ENCODE data around the gene TMPRSS11D. TPM values are rescaled to one million over a fixed set of nuclear protein-coding genes. Genes with fewer than 3 reads are reported as not detected.

TMPRSS11D gene
- total RNA-seq, 1 experiment from 2014 or later: not detected

- Histone ChIP-seq H3K9me3 (ENCODE audit: control insufficient read depth, low read depth, low read length) (no peaks in the 10 kb centered on the region), H3K79me1 (ENCODE audit: insufficient read depth, low read depth, low read length, poor library complexity, severe bottlenecking) (no peaks in the 10 kb centered on the region), H3K27ac (ENCODE audit: insufficient read length, low read depth, low read length) (no peak overlapping the region), H3K23ac (ENCODE audit: insufficient read length, low read depth, low read length) (no peak overlapping the region), H3K9ac (ENCODE audit: extremely low read depth, insufficient read length, low read length) (no peak overlapping the region), H3K79me2 (ENCODE audit: insufficient read depth, low read length) (no peaks in the 10 kb centered on the region), H3K4ac (ENCODE audit: low read depth, low read length) (no peak overlapping the region), H3K18ac (ENCODE audit: insufficient read length, low read depth, low read length) (no peak overlapping the region), H3K4me2 (ENCODE audit: insufficient read depth, insufficient read length, low read length) (no peak overlapping the region), H4K91ac (ENCODE audit: insufficient read length, low read depth, low read length) (no peak overlapping the region), H4K8ac (replicated peaks; ENCODE audit: insufficient read length, low read depth, low read length) (no peak overlapping the region), H2BK12ac (ENCODE audit: insufficient read length, low read depth, low read length) (no peak overlapping the region), H2BK5ac (ENCODE audit: insufficient read length, low read length) (no peak overlapping the region), H3T11ph (ENCODE audit: low read length) (no peak overlapping the region), H2AK5ac (ENCODE audit: insufficient read length, low read length) (no peak overlapping the region), H3K27me3 (ENCODE audit: insufficient read depth, low read length) (no peaks in the 10 kb centered on the region), H3K14ac (ENCODE audit: insufficient read depth, low read length) (no peak overlapping the region), H2BK20ac (ENCODE audit: low read depth, low read length, poor library complexity, severe bottlenecking) (no peak overlapping the region), H4K20me1 (ENCODE audit: control insufficient read depth, insufficient read depth, insufficient read length) (no peaks in the 10 kb centered on the region), H3K56ac (ENCODE audit: insufficient read length, low read depth, low read length) (no peak overlapping the region), H3K23me2 (ENCODE audit: insufficient read length, low read depth, low read length, poor library complexity, severe bottlenecking) (no peaks in the 10 kb centered on the region), H2BK15ac (ENCODE audit: low read depth, low read length) (no peak overlapping the region), H2BK120ac (ENCODE audit: low read depth, low read length, poor library complexity, severe bottlenecking) (no peak overlapping the region), H2AFZ (ENCODE audit: low read length) (no peak overlapping the region), H3K4me1 (ENCODE audit: insufficient read depth, low read length) (no peaks in the 10 kb centered on the region; the same call in 1 of the 2 replicates), H4K5ac (ENCODE audit: insufficient read length, low read depth, low read length) (no peak overlapping the region)
- Mint-ChIP-seq H3K27ac (no peak overlapping the region), H3K4me1 (peaks cover 3 to 4% of the 10 kb centered on the region in 2 experiments), H3K36me3 (ENCODE audit: insufficient read depth in 1 of 3, low read depth in 3 of 3) (no peaks in the 10 kb centered on the region), H3K27me3 (ENCODE audit: low read depth) (no peaks in the 10 kb centered on the region), H3K4me3 (no peak overlapping the region), H3K9me3 (peaks cover 0 to 3% of the 10 kb centered on the region in 2 experiments; a peak in 4 of 5 replicates)
- WGBS (ENCODE audit: extremely low coverage, insufficient read length, low lambda C conversion rate): no CpG with 5 or more reads among the region's 1 CpG
- TF ChIP-seq, protein P1, sequence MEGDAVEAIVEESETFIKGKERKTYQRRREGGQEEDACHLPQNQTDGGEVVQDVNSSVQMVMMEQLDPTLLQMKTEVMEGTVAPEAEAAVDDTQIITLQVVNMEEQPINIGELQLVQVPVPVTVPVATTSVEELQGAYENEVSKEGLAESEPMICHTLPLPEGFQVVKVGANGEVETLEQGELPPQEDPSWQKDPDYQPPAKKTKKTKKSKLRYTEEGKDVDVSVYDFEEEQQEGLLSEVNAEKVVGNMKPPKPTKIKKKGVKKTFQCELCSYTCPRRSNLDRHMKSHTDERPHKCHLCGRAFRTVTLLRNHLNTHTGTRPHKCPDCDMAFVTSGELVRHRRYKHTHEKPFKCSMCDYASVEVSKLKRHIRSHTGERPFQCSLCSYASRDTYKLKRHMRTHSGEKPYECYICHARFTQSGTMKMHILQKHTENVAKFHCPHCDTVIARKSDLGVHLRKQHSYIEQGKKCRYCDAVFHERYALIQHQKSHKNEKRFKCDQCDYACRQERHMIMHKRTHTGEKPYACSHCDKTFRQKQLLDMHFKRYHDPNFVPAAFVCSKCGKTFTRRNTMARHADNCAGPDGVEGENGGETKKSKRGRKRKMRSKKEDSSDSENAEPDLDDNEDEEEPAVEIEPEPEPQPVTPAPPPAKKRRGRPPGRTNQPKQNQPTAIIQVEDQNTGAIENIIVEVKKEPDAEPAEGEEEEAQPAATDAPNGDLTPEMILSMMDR (conservative IDR thresholded peaks at IDR 0.05): no peak
- no peak for DNase-seq
Observed at GRCh38 chr4:67810011-67810410, 73.8 kb downstream of the TMPRSS11D start.

Data from H9 (cell line).